Activated B cell treated with CpG ODN at 0.5 μM for 24 hours (primary cell): ENCODE measurements around the gene DDX55. TPM values are rescaled to one million over a fixed set of nuclear protein-coding genes. Genes with fewer than 3 reads are reported as not detected.

Source experiments
- ATAC-seq: fragments of 200-7000 bp; cut with Tn5 transposase; one replicate; pipeline ENCODE4 v1.10.0; 2021; ENCODE audit warnings: low read depth, mild to moderate bottlenecking, moderate library complexity
- CTCF ChIA-PET: fragments of 350-600 bp; sonication (Branson Sonifier 250); formaldehyde crosslinking; loops from one replicate; lab custom pipeline; 2021; ENCODE audit warnings: antibody characterized with exemption; lab: Charles Lee
- POLR2A ChIA-PET: fragments of 350-600 bp; sonication (Branson Sonifier 250); formaldehyde crosslinking; loops from one replicate; lab custom pipeline; 2021; ENCODE audit warnings: antibody characterized with exemption; lab: Charles Lee
- DNase-seq: peaks from one replicate; pipeline ENCODE4 v3.0.0; 2022
- H3K27ac Mint-ChIP-seq: one replicate; pipeline ENCODE4 v1.8.0; 2020; ENCODE audit warnings: mixed read lengths
- H3K27me3 Mint-ChIP-seq: one replicate; pipeline ENCODE4 v1.8.0; 2021; ENCODE audit warnings: mixed read lengths
- H3K36me3 Mint-ChIP-seq: one replicate; pipeline ENCODE4 v1.8.0; 2021; ENCODE audit warnings: low read depth, mixed read lengths
- H3K4me1 Mint-ChIP-seq: one replicate; pipeline ENCODE4 v1.8.0; 2021; ENCODE audit warnings: mixed read lengths
- H3K4me3 Mint-ChIP-seq: one replicate; pipeline ENCODE4 v1.8.0; 2020; ENCODE audit warnings: mild to moderate bottlenecking, mixed read lengths
- H3K9me3 Mint-ChIP-seq: one replicate; pipeline ENCODE4 v1.8.0; 2020; ENCODE audit warnings: mixed read lengths
- intact Hi-C: fragments of 100-400 bp; cut with micrococcal nuclease; formaldehyde crosslinking; loops from one replicate; pipeline ENCODE4 v1.15.1; 2024
- total RNA-seq: library from RNA; stranded (reverse); gene quantifications from 2 replicates; pipeline ENCODE4 v1.2.3, GENCODE V29; 2022
- TF ChIP-seq, protein P1 (sequence below): fragments of 200-600 bp; IDR thresholded peaks from one replicate; pipeline ENCODE4 v1.8.0; 2022; ENCODE audit warnings: antibody characterized with exemption, mild to moderate bottlenecking

The DDX55 gene
- total RNA-seq, 1 donor from 2014 or later = 35.0 TPM

DNA sequence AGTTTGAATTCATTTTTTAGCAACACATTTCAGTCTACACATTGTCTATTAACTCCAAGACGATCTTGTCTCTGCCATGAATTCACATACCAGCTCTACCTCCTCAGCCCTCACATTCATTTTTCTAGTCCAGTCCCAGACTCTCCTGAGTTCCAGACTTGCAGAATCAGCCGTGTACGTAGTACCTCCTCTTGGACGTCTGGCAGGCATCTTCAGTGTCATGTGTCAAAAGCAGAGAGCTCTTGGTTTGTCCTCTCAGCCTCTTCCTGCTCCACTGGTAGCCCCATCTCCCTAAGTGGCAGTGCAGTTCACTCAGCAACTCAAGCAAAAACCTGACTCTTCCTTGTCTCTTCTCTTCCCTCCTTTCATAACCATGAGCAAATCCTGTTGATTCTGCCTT, 54.5 kb downstream of the DDX55 start:
- no peak overlapping the region for H3K27ac Mint-ChIP-seq
- TF ChIP-seq, protein P1, sequence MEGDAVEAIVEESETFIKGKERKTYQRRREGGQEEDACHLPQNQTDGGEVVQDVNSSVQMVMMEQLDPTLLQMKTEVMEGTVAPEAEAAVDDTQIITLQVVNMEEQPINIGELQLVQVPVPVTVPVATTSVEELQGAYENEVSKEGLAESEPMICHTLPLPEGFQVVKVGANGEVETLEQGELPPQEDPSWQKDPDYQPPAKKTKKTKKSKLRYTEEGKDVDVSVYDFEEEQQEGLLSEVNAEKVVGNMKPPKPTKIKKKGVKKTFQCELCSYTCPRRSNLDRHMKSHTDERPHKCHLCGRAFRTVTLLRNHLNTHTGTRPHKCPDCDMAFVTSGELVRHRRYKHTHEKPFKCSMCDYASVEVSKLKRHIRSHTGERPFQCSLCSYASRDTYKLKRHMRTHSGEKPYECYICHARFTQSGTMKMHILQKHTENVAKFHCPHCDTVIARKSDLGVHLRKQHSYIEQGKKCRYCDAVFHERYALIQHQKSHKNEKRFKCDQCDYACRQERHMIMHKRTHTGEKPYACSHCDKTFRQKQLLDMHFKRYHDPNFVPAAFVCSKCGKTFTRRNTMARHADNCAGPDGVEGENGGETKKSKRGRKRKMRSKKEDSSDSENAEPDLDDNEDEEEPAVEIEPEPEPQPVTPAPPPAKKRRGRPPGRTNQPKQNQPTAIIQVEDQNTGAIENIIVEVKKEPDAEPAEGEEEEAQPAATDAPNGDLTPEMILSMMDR = no peak
- intact Hi-C loops = no loop called here
- no peak for DNase-seq
- H3K4me1 Mint-ChIP-seq = peaks cover 40% of the 10 kb centered on the region
- H3K36me3 Mint-ChIP-seq = peaks cover 63% of the 10 kb centered on the region
- ATAC-seq = no peak
- H3K27me3 Mint-ChIP-seq = no peaks in the 10 kb centered on the region
- CTCF ChIA-PET = no interaction called here
- H3K9me3 Mint-ChIP-seq = no peaks in the 10 kb centered on the region
- no peak overlapping the region for H3K4me3 Mint-ChIP-seq
- POLR2A ChIA-PET = no interaction called here

DNA sequence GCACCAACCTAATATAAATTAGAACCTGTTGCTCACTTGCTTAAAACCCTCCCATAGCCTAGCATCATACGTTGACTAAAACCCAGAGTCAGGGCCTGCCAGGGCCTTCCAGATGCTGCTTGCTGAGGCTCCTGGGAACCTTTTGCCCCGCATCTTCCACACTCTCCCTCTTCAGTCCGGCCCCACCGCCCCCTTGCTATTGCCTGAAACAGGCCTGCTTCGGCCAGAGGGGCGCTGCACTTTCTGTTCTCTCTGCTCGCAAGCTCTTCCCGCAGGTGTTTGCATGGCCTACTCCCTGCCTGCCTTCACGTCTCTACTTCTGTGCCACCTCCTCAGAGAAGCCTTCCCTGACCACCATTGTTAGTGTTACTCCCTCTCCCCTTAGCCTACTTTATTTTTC, 55.3 kb downstream of the DDX55 start:
- Mint-ChIP-seq H3K4me1 (peaks cover 40% of the 10 kb centered on the region), H3K9me3 (no peaks in the 10 kb centered on the region), H3K27ac (no peak overlapping the region), H3K36me3 (peaks cover 58% of the 10 kb centered on the region), H3K4me3 (no peak overlapping the region), H3K27me3 (no peaks in the 10 kb centered on the region)
- POLR2A ChIA-PET = no interaction called here
- intact Hi-C loops = no loop called here
- DNase-seq (no peak), ATAC-seq (no peak)
- CTCF ChIA-PET = no interaction called here
- TF ChIP-seq, protein P1 = no peak

DNA sequence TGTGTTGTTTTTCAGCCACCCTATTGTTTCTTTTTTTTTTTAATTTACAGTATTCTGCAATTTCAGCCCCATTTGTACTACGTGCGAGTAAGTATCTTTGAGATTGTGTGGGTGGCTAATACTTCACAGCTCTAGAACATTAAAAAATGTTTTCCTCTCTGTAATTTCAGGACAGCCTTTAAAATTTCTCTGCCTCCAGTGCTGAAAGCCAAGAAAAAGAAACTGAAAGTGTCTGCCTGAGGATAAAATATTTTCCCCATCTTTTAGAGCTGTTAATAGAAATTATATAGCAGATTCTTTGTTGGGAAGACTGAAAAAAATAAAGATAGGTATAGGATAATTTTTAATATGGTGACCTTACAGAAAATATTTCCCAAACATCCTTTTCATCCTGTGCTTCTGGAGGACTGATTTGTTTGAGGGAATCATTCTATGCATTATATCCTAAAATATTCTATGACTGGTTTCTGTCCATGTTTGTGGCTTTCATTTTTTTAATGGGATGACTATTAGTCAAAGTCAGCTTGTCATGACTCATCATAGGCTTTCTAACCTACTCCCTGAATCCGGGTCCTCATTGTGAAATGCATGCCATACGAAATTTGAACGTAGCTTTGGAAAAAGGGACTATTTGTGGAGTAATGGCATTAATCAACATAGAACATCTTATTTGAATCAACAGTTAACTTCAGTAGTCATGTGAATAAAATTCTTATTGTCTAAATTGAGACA, 58.3 kb downstream of the DDX55 start:
- intact Hi-C loops = no loop called here
- no peak for ATAC-seq

DNA sequence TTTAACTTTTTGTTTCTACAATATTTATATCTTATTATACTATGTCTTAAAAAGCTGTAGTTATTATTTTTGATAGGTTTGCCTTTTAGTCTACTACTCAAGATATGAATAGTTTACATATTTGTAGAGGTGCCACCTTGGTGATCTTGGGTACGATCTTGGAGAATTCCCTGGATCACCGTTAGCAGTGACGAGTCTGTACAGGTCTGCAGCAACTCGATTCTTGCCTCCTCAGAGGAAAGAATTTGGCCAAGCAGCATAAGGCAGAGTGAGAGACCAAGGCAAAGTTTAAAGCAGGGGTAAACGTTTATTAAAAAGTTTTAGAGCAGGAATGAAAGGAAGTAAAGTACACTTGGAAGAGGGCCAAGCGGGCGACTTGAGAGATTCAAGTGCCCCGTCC, 65.9 kb downstream of the DDX55 start:
- DNase-seq = no peak
- CTCF ChIA-PET = no interaction called here
- no peak overlapping the region for H3K4me3 Mint-ChIP-seq
- H3K4me1 Mint-ChIP-seq = peaks cover 11% of the 10 kb centered on the region
- H3K36me3 Mint-ChIP-seq = peaks cover 9% of the 10 kb centered on the region
- POLR2A ChIA-PET = interaction anchor here (1.5 kb wide), 1 partner anchor 435 kb away, joined by 3 read pairs; the partner anchor contains the start of genes MPHOSPH9 and MTRFR
- H3K9me3 Mint-ChIP-seq = no peaks in the 10 kb centered on the region
- no peaks in the 10 kb centered on the region for H3K27me3 Mint-ChIP-seq
- ATAC-seq = no peak
- TF ChIP-seq, protein P1 = no peak
- intact Hi-C loops = no loop called here
- H3K27ac Mint-ChIP-seq = no peak overlapping the region

More for the DNA sequence above, 58.3 kb downstream of the DDX55 start:
- H3K36me3 Mint-ChIP-seq = peaks cover 43% of the 10 kb centered on the region
- H3K27me3 Mint-ChIP-seq = no peaks in the 10 kb centered on the region
- ChIA-PET CTCF (no interaction called here), POLR2A (no interaction called here)
- no peak overlapping the region for H3K4me3 Mint-ChIP-seq
- H3K4me1 Mint-ChIP-seq = peaks cover 30% of the 10 kb centered on the region
- peak overlapping the region; percentile 66 for H3K27ac Mint-ChIP-seq
- no peaks in the 10 kb centered on the region for H3K9me3 Mint-ChIP-seq
- DNase-seq = no peak
- TF ChIP-seq, protein P1 = no peak

Other genes starting within 250 kb of the DDX55 start
- 43.2 and 48.6 TPM in 2 replicates for gene SBNO1, start 237.3 kb upstream of the DDX55 start, total RNA-seq
- gene KMT5A, start 218.0 kb upstream of the DDX55 start, total RNA-seq = 29.4 and 36.0 TPM in 2 replicates
- 11.2 and 12.2 TPM in 2 replicates for gene RILPL2, start 165.4 kb upstream of the DDX55 start, total RNA-seq
- 39.5 and 51.5 TPM in 2 replicates for gene SNRNP35, start 144.0 kb upstream of the DDX55 start, total RNA-seq
- gene RILPL1, start 68.4 kb upstream of the DDX55 start, total RNA-seq = 0.67 and 0.69 TPM in 2 replicates
- 92.5 and 108 TPM in 2 replicates for gene TMED2, start 17.5 kb upstream of the DDX55 start, total RNA-seq
- gene EIF2B1, start 31.6 kb downstream of the DDX55 start, total RNA-seq = 67.3 and 79.7 TPM in 2 replicates
- 33.8 and 36.2 TPM in 2 replicates for gene GTF2H3, start 31.7 kb downstream of the DDX55 start, total RNA-seq
- 10.3 and 11.9 TPM in 2 replicates for gene TCTN2, start 69.0 kb downstream of the DDX55 start, total RNA-seq
- gene ATP6V0A2, start 110.3 kb downstream of the DDX55 start, total RNA-seq = 54.9 and 57.8 TPM in 2 replicates
- 0.32 and 0.51 TPM in 2 replicates for gene DNAH10, start 160.2 kb downstream of the DDX55 start, total RNA-seq